Heart right ventricle (tissue), 16 donors: ENCODE data around the gene STXBP2. TPM values are rescaled to one million over a fixed set of nuclear protein-coding genes. Genes with fewer than 3 reads are reported as not detected.

Experiments used
- ATAC-seq, 8 donors: fragments of 200-7000 bp; cut with Tn5 transposase; one replicate each; pipeline ENCODE4 v1.9.1; 2020; ENCODE audit warnings: mild to moderate bottlenecking in 8 of 8, moderate library complexity in 8 of 8, moderate number of reproducible peaks in 1 of 8
- DNase-seq, 2 donors: peaks; one replicate each; pipeline ENCODE4 v3.0.0-alpha.2; 2020
- H3K27ac ChIP-seq, 10 donors: fragments of 200-600 bp; sonication (generic) in 2 of 10; one replicate each; pipeline versions ENCODE4 v1.5.0 to v1.8.0; 2020 to 2022; ENCODE audit warnings: mild to moderate bottlenecking in 3 of 10
- H3K27me3 ChIP-seq, 7 donors: fragments of 200-600 bp; one replicate each; pipeline ENCODE4 v1.8.0; 2021 to 2022; ENCODE audit warnings: mild to moderate bottlenecking in 2 of 7
- H3K36me3 ChIP-seq, 9 donors: fragments of 200-600 bp; sonication (generic) in 1 of 9; one replicate each; pipeline versions ENCODE4 v1.5.0 to v1.8.0; 2020 to 2022; ENCODE audit warnings: mild to moderate bottlenecking in 2 of 9
- H3K4me1 ChIP-seq, 9 donors: fragments of 200-600 bp; sonication (generic) in 1 of 9; one replicate each; pipeline versions ENCODE4 v1.5.0 to v1.8.0; 2020 to 2022; ENCODE audit warnings: mild to moderate bottlenecking in 4 of 9
- H3K4me3 ChIP-seq, 10 donors: fragments of 200-600 bp; sonication (generic) in 2 of 10; one replicate each; pipeline versions ENCODE4 v1.5.0 to v1.8.0; 2020 to 2022; ENCODE audit warnings: mild to moderate bottlenecking in 7 of 10, moderate library complexity in 2 of 10
- H3K9me3 ChIP-seq, 11 donors: fragments of 200-600 bp in 10 of 11; sonication (generic) in 2 of 11; one replicate each; pipeline versions ENCODE4 v1.5.0 to v1.8.0; 2013 to 2022; ENCODE audit warnings: mild to moderate bottlenecking in 2 of 11, control low read depth in 1 of 11, moderate library complexity in 1 of 11
- CTCF ChIP-seq, 9 donors: fragments of 200-600 bp; sonication (generic) in 2 of 9; IDR thresholded peaks; one replicate each; pipeline versions ENCODE4 v1.5.0 to v1.8.0; 2021 to 2022; ENCODE audit warnings: antibody characterized with exemption in 9 of 9, mild to moderate bottlenecking in 5 of 9, moderate library complexity in 1 of 9
- WGBS, 2 donors: extraction: QIAGEN DNeasy Blood & Tissue Kit; methylation state at CpG; one replicate each; pipeline ENCODE4 v1.1.7; 2013; ENCODE audit warnings: inconsistent platforms in 1 of 2; 5-methylcytosine and 5-hydroxymethylcytosine counted together
- intact Hi-C, 10 donors: fragments of 100-400 bp; cut with DNase I; formaldehyde crosslinking; loops; one replicate each; pipeline versions ENCODE4 v1.11.1 to v1.14.2; 2022
- polyA plus RNA-seq, 2 donors: library from polyadenylated mRNA; stranded (reverse); fragments of 200-250 nt; gene quantifications; one replicate each; pipeline ENCODE4 v1.2.3, GENCODE V29; 2013
- total RNA-seq, 10 donors: library from RNA; stranded (reverse); fragmentation: NEBNext Ultra II Directional in 3 of 10; extraction: Animal tissue kit (Norgen Biotek cat#: 25700) in 3 of 10; gene quantifications; one replicate each; pipeline versions ENCODE4 v1.2.1 to v1.2.4, GENCODE V29; 2021 to 2023
- donor health status: Arrhythmogenic right ventricular cardiomyopathy.
- donor health status: ischemic (EF 13 %, LVEDD 7.1; RV severe dilation, severe dysfunction).
- donor health status: healthy with polysubstance abuse.
- donor health status: DM: no; HTN: yes; CAD: no.
- donor health status: DM: no; HTN: no; CAD: no.
- donor health status: ischemic (EF 25% LVEDD 6.9; RV normal size, moderate dysfunction).
- donor health status: ischemic (EF 25% LVEDD 5.7; RV mildly dilated, moderate dysfunction).
- donor health status: healthy.
- donor health status: DM: yes; HTN: yes; CAD: no.
- donor health status: Ischemic cardiomyopathy.
- donor health status: ischemic (EF 35%, LVEDD 5.7; RV mildly dilated, moderate dysfunction).
- donor health status: nonischemic (EF 11% LVEDD 7.7; RV severe dilation, severe dysfunction).
- donor health status: DM: yes; HTN: yes; CAD: no.
- donor health status: PGD.
- donor health status: ischemic (EF 29% LVEDD 5.4; RV normal size, mild dysfunction).
- donor health status: nonischemic (EF 23%, LVEDD 6.1; RV moderate dilation, normal function).

The STXBP2 gene
- total and polyA plus RNA-seq, 12 donors: 1.6 to 19.6 (median 4.0) TPM

- DNase-seq: no peak
- no peak for TF ChIP-seq CTCF (IDR thresholded peaks at IDR 0.05)
- peak overlapping the region; percentile 2 to 76 (median 35) for H3K4me3 ChIP-seq
- 34% methylated on average over 30 of the region's 30 CpGs for WGBS, 2 donors
- peaks cover 0 to 22% (median 3%) of the 10 kb centered on the region in 9 donors for H3K4me1 ChIP-seq
- H3K27ac ChIP-seq: peak overlapping the region in 5 of 10 donors; percentile 22 to 95 (median 48)
- ATAC-seq: peak in 6 of 8 donors; percentile 12 to 49 (median 34)
- H3K36me3 ChIP-seq: peaks cover 0 to 15% (median 0%) of the 10 kb centered on the region in 9 donors
- H3K27me3 ChIP-seq: peaks cover 4 to 36% (median 27%) of the 10 kb centered on the region in 7 donors
- H3K9me3 ChIP-seq: no peaks in the 10 kb centered on the region
- intact Hi-C loops: no loop called here
These were observed 705 bp downstream of the STXBP2 start for GRCh38 chr19:7637374-7638256.

- intact Hi-C loops: no loop called here
- ATAC-seq (no peak), DNase-seq (no peak)
- Histone ChIP-seq H3K27me3 (peaks cover 4 to 36% (median 27%) of the 10 kb centered on the region in 7 donors), H3K36me3 (peaks cover 0 to 15% (median 0%) of the 10 kb centered on the region in 9 donors), H3K9me3 (no peaks in the 10 kb centered on the region), H3K27ac (no peak overlapping the region), H3K4me1 (peaks cover 0 to 22% (median 3%) of the 10 kb centered on the region in 9 donors), H3K4me3 (no peak overlapping the region)
- no peak for TF ChIP-seq CTCF (IDR thresholded peaks at IDR 0.05)
- WGBS, 2 donors: 58 to 61% methylated on average over 12 of the region's 12 CpGs
These were observed 2.0 kb downstream of the STXBP2 start for GRCh38 chr19:7638802-7639465.

GRCh38 chr19:7639863-7640348 lies 3.0 kb downstream of the STXBP2 start:
- Histone ChIP-seq H3K4me1 (peaks cover 0 to 26% (median 3%) of the 10 kb centered on the region in 9 donors), H3K27ac (no peak overlapping the region), H3K27me3 (peaks cover 4 to 42% (median 27%) of the 10 kb centered on the region in 7 donors), H3K36me3 (peaks cover 0 to 20% (median 0%) of the 10 kb centered on the region in 9 donors), H3K4me3 (no peak overlapping the region), H3K9me3 (no peaks in the 10 kb centered on the region)
- no peak for TF ChIP-seq CTCF (IDR thresholded peaks at IDR 0.05)
- 96 to 97% methylated on average over 13 of the region's 13 CpGs for WGBS, 2 donors
- ATAC-seq: no peak
- intact Hi-C loops: no loop called here
- DNase-seq: no peak

- H3K4me1 ChIP-seq: peaks cover 0 to 26% (median under 1%) of the 10 kb centered on the region in 9 donors
- intact Hi-C loops: no loop called here
- no peak for TF ChIP-seq CTCF (IDR thresholded peaks at IDR 0.05)
- no peaks in the 10 kb centered on the region for H3K9me3 ChIP-seq
- no peak overlapping the region for H3K4me3 ChIP-seq
- 86 to 95% methylated on average over 11 of the region's 11 CpGs for WGBS, 2 donors
- peaks cover 0 to 20% (median 0%) of the 10 kb centered on the region in 9 donors for H3K36me3 ChIP-seq
- ATAC-seq (no peak), DNase-seq (no peak)
- peaks cover 4 to 42% (median 27%) of the 10 kb centered on the region in 7 donors for H3K27me3 ChIP-seq
- H3K27ac ChIP-seq: no peak overlapping the region
These were observed 3.9 kb downstream of the STXBP2 start for GRCh38 chr19:7640803-7641202.
